Central memory CD8-positive, alpha-beta T cell (primary cell): Measurements from ENCODE around the gene PSMB10.
"Not testable (repeated sequence)": the region's sequence is repeated elsewhere in the genome, so short reads cannot be mapped to it uniquely, and the experiment has no call there.

Experiments used
- ATAC-seq: fragments of 150-1000 bp; cut with Tn5 transposase; replicated peaks from 2 replicates; pipeline ENCODE4 v1.10.0; 2022; ENCODE audit warnings: mild to moderate bottlenecking, moderate FRiP score, moderate number of reproducible peaks; ENCODE audit not compliant: poor library complexity, severe bottlenecking; ENCODE audit errors: extremely low read depth
- DNase-seq, 2 donors: peaks; one replicate each; pipeline ENCODE4 v3.0.0; 2021; ENCODE audit warnings: low spot score in 2 of 2
- H3K27ac Mint-ChIP-seq: one replicate; pipeline ENCODE4 v1.8.0; 2022; ENCODE audit warnings: low read depth, mild to moderate bottlenecking, moderate library complexity, mixed read lengths
- H3K27me3 Mint-ChIP-seq: one replicate; pipeline ENCODE4 v1.8.0; 2022; ENCODE audit warnings: mixed read lengths
- H3K36me3 Mint-ChIP-seq: one replicate; pipeline ENCODE4 v1.8.0; 2022; ENCODE audit warnings: mild to moderate bottlenecking, moderate library complexity, mixed read lengths; ENCODE audit not compliant: insufficient read depth
- H3K4me1 Mint-ChIP-seq: one replicate; pipeline ENCODE4 v1.8.0; 2022; ENCODE audit warnings: mixed read lengths
- H3K4me3 Mint-ChIP-seq: one replicate; pipeline ENCODE4 v1.8.0; 2022; ENCODE audit warnings: mild to moderate bottlenecking, moderate library complexity, mixed read lengths
- H3K9me3 Mint-ChIP-seq: one replicate; pipeline ENCODE4 v1.8.0; 2022; ENCODE audit warnings: mixed read lengths

Gene PSMB10

DNA sequence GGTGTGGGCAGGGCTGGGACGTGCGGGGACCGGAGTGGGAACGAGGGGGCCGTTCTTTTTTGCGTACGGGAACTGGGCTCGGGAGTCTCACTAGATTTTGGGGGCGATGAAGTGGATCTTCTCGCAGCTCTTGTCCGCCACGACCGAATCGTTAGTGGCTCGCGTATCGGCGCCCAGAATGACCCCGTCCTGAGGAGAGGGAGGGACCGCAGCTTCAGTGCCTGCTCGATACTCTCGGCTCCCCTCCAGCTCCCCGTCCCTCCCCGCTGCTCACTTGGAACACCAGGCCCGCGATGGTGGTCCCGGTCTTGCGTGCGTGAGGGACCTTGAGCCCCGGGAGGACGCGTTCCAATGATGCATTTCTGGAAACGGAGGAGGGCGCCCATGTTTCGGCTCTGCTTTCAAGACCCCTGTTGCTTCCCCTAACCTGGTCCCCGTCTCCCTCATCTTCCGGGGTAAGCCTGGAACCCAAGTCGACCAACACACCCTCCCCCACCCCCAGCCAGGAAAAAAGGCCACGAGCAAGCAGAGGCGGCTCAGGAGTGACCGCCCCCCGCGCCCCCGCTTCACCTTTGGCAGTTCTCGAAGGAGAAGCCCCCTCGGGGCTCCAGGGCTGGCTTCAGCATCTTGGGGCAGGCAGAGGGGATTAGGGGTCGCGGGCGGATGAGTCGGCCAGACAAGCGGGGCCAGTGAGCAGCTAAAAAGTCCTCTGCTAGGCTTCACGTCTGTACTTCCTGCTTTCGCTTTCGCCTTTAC lies at the start of gene PSMB10:
PSMB10 (minus strand) TSS at position 727 of the 756 bp plus-strand sequence; CDS start at position 626, 101 bp downstream.
- DNase-seq: no peak
- peak; percentile 6 for ATAC-seq
- H3K27me3 Mint-ChIP-seq: no peaks in the 10 kb centered on the region
- H3K27ac Mint-ChIP-seq: peak within 1 kb of the TSS; percentile 93
- H3K36me3 Mint-ChIP-seq: peaks cover 39% of the 10 kb centered on the region
- H3K9me3 Mint-ChIP-seq: no peaks in the 10 kb centered on the region
- H3K4me1 Mint-ChIP-seq: peaks cover 40% of the 10 kb centered on the region
- peak within 1 kb of the TSS; percentile 100 for H3K4me3 Mint-ChIP-seq

DNA sequence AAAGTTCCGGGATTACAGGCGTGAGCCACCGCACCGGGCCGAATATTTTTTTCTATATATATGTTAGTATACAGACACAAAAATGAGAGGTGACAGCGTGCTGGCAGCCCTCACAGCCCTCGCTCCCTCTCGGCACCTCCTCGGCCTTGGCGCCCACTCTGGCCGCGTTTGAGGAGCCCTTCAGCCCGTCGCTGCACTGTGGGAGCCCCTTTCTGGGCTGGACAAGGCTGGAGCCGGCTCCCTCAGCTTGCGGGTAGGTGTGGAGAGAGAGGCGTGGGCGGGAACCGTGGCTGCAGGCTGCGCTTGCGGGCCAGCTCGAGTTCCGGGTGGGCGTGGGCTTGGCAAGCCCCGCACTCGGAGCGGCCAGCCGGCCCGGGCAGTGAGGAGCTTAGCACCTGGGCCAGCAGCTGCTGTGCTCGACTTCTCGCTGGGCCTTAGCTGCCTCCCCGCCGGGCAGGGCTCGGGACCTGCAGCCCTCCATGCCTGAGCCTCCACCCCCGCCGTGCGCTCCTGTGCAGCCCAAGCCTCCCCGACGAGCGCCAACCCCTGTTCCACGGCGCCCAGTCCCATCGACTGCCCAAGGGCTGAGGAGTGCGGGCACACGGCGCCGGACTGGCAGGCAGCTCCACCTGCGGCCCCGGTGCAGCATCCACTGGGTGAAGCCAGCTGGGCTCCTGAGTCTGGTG lies 45.5 kb upstream of the PSMB10 start:
- Mint-ChIP-seq H3K27ac (no peak overlapping the region), H3K4me3 (no peak overlapping the region)
- ATAC-seq: no peak

DNA sequence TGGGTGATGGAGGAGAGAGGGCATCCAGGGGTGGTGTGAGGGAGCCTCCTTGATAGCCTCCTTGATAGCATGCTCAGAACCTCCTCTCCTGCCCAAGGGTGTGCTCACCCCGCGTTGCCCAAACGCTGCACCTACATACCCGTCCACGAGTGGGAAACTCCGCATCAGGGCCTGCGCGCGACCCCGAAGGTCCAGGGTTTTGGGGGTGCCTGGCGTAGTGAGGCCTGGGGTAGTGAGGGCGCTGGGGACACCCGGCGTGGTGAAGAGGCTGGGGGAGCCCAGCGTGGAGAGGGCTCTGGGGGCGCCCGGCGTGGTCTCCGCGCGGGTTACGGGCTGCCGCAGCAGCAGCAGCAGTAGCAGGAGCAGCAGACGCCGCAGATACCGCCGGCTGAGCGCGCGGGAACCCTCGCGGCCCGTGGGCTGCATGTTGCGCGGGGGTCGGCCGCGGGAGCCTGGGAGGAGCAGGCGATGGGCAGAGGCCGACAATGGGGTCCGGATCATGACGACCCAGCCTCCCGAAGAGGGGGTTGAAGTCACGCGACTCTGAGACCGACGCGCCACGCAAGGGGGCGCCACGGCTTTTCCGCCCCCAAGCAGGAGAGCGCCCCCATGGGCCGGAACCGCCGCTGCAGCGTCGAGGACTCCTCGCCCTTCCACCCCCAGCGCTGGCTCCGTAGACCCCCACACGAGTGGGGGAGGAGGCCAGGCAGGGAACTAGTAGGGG lies 43.5 kb upstream of the PSMB10 start, which contains the start of gene DPEP3:
DPEP3 (minus strand) TSS at position 545 of the 724 bp plus-strand sequence; CDS start at position 426, 119 bp downstream.
- Mint-ChIP-seq H3K27me3 (peaks cover 6% of the 10 kb centered on the region), H3K9me3 (no peaks in the 10 kb centered on the region), H3K4me1 (peaks cover 11% of the 10 kb centered on the region), H3K36me3 (peaks cover 3% of the 10 kb centered on the region), H3K4me3 (no peak within 1 kb of the TSS), H3K27ac (no peak within 1 kb of the TSS)
- ATAC-seq (no peak), DNase-seq (no peak)

More for the DNA sequence above, 45.5 kb upstream of the PSMB10 start:
- H3K27me3 Mint-ChIP-seq: no peaks in the 10 kb centered on the region
- H3K9me3 Mint-ChIP-seq: no peaks in the 10 kb centered on the region
- DNase-seq: no peak
- peaks cover 4% of the 10 kb centered on the region for H3K36me3 Mint-ChIP-seq
- H3K4me1 Mint-ChIP-seq: peaks cover 12% of the 10 kb centered on the region

DNA sequence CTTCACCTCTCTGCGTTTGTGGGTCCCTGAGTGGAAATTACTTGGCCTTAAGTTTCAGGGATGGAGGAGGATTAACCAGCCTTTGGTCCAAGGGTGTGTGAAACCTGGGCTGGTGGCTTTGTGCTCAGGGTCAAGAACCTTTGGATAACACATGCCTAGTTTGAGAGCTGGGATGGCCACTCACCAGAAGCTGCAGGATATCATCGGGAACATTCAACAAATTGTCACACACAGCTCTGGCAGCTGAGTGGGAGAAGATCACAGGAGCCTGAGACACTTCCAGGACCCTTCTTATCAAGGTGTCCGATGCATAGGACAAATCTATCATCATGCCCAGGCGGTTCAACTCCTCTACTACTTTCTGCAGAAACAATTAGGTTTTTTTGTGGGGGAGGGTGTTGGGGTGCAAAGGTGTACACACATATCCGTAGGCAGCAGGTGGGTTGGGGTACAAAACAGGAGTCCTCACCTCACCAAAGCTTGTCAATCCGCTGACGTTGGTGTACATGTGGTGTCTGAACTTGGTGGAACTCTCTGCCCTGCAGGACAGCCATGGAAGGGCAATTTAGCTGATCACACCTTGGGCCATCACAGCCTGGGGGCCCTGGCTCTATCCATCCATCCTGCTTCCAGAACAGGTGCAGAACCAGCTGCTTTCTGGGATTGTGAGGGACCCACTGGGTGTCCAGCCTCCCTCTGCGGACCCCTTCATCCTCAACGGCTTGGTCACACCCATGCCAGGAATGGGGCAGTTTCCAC lies 41.0 kb upstream of the PSMB10 start:
- ATAC-seq: no peak
- H3K36me3 Mint-ChIP-seq: peaks cover 2% of the 10 kb centered on the region
- DNase-seq: no peak
- peaks cover 6% of the 10 kb centered on the region for H3K27me3 Mint-ChIP-seq
- H3K9me3 Mint-ChIP-seq: no peaks in the 10 kb centered on the region
- H3K4me3 Mint-ChIP-seq: no peak overlapping the region
- no peak overlapping the region for H3K27ac Mint-ChIP-seq
- H3K4me1 Mint-ChIP-seq: no peaks in the 10 kb centered on the region

DNA sequence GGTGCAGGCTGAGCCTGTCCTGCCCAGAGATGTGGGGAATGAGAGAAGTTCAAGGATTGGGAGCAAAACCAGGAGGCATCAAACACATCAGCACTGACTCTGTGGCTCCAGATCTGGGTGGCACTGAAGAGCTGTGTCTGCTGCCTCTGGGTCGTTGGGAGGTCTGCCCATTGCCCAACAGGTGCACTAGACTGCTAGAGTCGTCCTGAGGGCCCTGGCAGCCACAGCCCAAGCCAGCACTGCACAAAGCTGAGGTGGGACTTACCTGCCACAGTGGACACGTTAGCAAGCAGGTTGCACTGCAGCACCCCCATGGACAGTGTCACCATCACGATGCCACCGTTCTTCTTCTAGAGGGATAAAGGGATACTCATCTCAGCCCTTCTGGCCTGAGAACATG lies 40.4 kb upstream of the PSMB10 start:
- Mint-ChIP-seq H3K36me3 (peaks cover 2% of the 10 kb centered on the region), H3K27ac (no peak overlapping the region), H3K27me3 (peaks cover 6% of the 10 kb centered on the region), H3K9me3 (no peaks in the 10 kb centered on the region), H3K4me1 (no peaks in the 10 kb centered on the region), H3K4me3 (no peak overlapping the region)
- no peak for DNase-seq
- no peak for ATAC-seq

DNA sequence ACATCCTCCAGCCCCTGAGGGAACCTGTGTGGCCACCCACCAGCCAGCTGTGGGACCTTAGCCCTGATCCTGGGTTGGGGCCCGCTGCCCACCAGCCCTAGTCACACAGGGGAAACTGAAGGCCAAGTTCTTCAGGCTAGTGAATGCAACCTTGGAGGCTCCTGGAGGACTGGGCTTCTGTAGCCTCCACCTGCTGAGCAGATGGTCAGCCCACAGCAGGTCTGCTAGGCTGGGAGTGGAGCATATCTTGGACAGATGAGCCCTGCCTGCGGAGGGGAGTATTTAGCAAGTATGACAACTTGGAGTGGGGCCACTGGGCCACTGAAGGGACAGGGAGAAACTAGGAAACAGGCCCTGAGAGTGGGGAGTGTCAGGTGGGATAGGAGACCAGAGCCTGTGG lies 39.6 kb upstream of the PSMB10 start:
- peaks cover 6% of the 10 kb centered on the region for H3K27me3 Mint-ChIP-seq
- no peak overlapping the region for H3K4me3 Mint-ChIP-seq
- H3K27ac Mint-ChIP-seq: no peak overlapping the region
- DNase-seq (no peak), ATAC-seq (no peak)
- H3K9me3 Mint-ChIP-seq: no peaks in the 10 kb centered on the region
- H3K36me3 Mint-ChIP-seq: peaks cover 2% of the 10 kb centered on the region
- H3K4me1 Mint-ChIP-seq: no peaks in the 10 kb centered on the region

- Mint-ChIP-seq H3K27me3 (peaks cover 6% of the 10 kb centered on the region), H3K36me3 (no peaks in the 10 kb centered on the region), H3K27ac (no peak overlapping the region), H3K4me3 (no peak overlapping the region), H3K9me3 (no peaks in the 10 kb centered on the region), H3K4me1 (no peaks in the 10 kb centered on the region)
- ATAC-seq (no peak), DNase-seq (no peak)
Observed at GRCh38 chr16:67975321-67976105, 38.9 kb upstream of the PSMB10 start.

- not testable (repeated sequence) for H3K27ac Mint-ChIP-seq, DNase-seq, H3K27me3 Mint-ChIP-seq, ATAC-seq, H3K9me3 Mint-ChIP-seq, H3K36me3 Mint-ChIP-seq, H3K4me3 Mint-ChIP-seq
- peaks cover 19% of the 10 kb centered on the region for H3K4me1 Mint-ChIP-seq
Observed at GRCh38 chr16:67972285-67972684, 35.6 kb upstream of the PSMB10 start.

- peaks cover 6% of the 10 kb centered on the region for H3K36me3 Mint-ChIP-seq
- H3K27me3 Mint-ChIP-seq: peaks cover 3% of the 10 kb centered on the region
- no peak for DNase-seq
- no peaks in the 10 kb centered on the region for H3K9me3 Mint-ChIP-seq
- no peak overlapping the region for H3K27ac Mint-ChIP-seq
- ATAC-seq: no peak
- H3K4me1 Mint-ChIP-seq: peaks cover 27% of the 10 kb centered on the region
- H3K4me3 Mint-ChIP-seq: no peak overlapping the region
Observed at GRCh38 chr16:67971111-67971510, 34.5 kb upstream of the PSMB10 start.

DNA sequence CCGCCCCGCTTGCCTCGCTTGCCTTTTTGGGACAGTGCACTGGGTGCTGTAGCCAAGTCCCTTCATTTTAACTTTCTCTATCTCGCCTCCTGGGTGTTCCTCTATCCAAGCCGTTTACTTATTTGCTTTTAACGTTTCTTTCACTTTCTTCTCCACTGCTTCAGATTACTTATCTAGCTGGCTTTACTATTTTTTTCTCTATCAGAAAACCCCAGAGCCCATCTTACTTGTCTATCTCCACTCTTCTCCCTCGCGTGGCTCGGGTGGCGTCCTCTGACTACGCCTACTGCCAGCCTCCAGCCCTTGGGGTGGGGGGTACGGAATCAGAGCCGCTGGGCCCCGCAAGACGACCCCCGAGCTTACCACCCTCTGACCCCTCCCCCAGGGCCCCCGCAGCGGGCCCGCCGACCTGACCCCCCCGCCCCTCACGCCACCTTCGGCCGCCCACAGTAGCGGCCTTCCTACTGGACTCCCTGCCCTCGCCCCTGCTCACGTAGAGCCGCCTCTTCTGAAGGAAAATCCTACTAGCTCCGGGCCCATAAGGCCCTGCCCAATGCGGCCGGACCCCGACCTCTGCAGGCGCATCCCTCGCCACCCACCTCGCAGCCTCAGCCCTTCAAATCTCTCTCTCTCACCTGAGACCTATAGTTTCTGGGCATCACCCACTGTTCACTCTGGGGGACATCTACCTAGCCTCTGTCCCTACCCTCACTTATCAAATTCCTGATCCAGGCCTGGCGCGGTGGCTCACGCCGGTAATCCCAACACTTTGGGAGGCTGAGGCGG lies 32.8 kb upstream of the PSMB10 start:
- Mint-ChIP-seq H3K4me1 (peaks cover 34% of the 10 kb centered on the region), H3K27me3 (no peaks in the 10 kb centered on the region)
- ATAC-seq: peak; percentile 23

More for the DNA sequence above, 32.8 kb upstream of the PSMB10 start:
- H3K27ac Mint-ChIP-seq: peak overlapping the region; percentile 73
- no peaks in the 10 kb centered on the region for H3K9me3 Mint-ChIP-seq
- peak overlapping the region; percentile 85 for H3K4me3 Mint-ChIP-seq
- peaks cover 9% of the 10 kb centered on the region for H3K36me3 Mint-ChIP-seq
- no peak for DNase-seq
